Nephron (organoid): ENCODE measurements around the gene SMG5.
A peak's percentile ranks its signal among the peaks of the same experiment; 100 is the strongest.

Experiments
- H3K27ac Mint-ChIP-seq, 3 experiments: 2 replicates each; pipeline ENCODE4 v1.8.0; 2020; ENCODE audit warnings: mixed read lengths in 3 of 3, mild to moderate bottlenecking in 2 of 3, moderate library complexity in 1 of 3
- H3K27me3 Mint-ChIP-seq: 2 replicates; pipeline ENCODE4 v1.8.0; 2021; ENCODE audit warnings: low read depth, mild to moderate bottlenecking, moderate library complexity, mixed read lengths
- H3K36me3 Mint-ChIP-seq: 2 replicates; pipeline ENCODE4 v1.8.0; 2020; ENCODE audit warnings: low read depth, mixed read lengths
- H3K4me1 Mint-ChIP-seq: 2 replicates; pipeline ENCODE4 v1.8.0; 2020; ENCODE audit warnings: mixed read lengths
- H3K4me3 Mint-ChIP-seq, 3 experiments: 2 replicates each; pipeline ENCODE4 v1.8.0; 2020; ENCODE audit warnings: mild to moderate bottlenecking in 3 of 3, mixed read lengths in 3 of 3, moderate library complexity in 2 of 3
- H3K9me3 Mint-ChIP-seq: 2 replicates; pipeline ENCODE4 v1.8.0; 2020; ENCODE audit warnings: mixed read lengths
- TF ChIP-seq, protein P1 (sequence below), 3 experiments: fragments of 200-600 bp; sonication (generic); IDR thresholded peaks; one replicate each; pipeline ENCODE4 v1.5.0; 2021; ENCODE audit warnings: antibody characterized with exemption in 3 of 3; ENCODE audit not compliant: unreplicated experiment in 3 of 3

SMG5 gene

DNA sequence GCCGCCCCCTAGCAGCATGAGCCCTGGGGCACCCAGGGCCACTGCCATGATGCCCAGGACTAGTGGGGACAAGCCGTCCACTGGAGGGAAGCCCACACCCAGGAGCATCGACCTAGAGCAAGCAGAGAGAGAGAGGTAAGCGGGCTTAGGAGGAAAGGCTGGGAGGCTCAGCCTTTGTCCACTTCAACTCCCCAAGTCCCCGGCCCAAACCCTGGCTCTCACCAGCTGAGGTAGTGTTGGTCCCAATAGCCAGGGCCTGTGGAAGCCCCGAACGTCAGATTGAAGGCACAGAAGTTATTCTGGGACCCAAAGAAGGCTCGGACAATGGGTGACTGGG lies 10.4 kb upstream of the SMG5 start:
- peaks cover 19% of the 10 kb centered on the region for H3K4me1 Mint-ChIP-seq

DNA sequence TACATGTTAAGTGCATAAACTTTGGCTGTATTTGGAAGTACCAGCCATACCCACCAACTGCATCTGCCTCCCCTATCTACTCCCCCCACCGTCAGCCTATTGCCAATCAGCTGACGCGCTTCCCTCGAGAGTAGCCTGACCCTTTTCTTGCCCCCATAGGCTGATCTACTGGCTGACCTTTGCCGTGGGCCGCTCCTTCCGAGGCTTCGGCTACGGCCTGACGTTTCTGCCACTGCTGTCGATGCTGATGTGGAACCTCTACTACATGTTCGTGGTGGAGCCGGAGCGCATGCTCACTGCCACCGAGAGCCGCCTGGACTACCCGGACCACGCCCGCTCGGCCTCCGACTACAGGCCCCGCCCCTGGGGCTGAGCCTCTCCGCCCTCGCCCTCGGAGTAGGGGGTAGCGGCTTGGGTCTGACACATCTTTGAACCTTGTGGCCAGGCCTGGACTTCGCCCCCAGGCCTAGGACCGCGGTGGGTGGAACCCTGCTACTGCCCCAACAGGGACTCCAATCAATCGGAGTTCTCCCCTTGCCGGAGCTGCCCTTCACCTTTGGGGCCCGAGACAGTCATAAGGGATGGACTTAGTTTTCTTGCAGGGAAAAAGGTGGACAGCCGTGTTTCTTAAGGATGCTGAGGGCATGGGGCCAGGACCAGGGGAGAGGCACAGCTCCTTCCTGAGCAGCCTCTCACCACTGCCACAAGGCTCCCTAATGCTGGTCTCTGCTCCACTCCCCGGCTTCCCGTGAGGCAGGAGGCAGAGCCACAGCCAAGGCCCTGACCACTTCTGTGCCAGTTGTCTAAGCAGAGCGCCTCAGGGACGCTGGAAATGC lies 8.8 kb upstream of the SMG5 start:
- Mint-ChIP-seq H3K4me3 (peak overlapping the region; percentile 88 to 89 (median 88)), H3K27me3 (no peaks in the 10 kb centered on the region), H3K9me3 (no peaks in the 10 kb centered on the region), H3K36me3 (peaks cover 10% of the 10 kb centered on the region), H3K27ac (peak overlapping the region; percentile 79 to 91 (median 82)), H3K4me1 (peaks cover 19% of the 10 kb centered on the region)
- TF ChIP-seq, protein P1, sequence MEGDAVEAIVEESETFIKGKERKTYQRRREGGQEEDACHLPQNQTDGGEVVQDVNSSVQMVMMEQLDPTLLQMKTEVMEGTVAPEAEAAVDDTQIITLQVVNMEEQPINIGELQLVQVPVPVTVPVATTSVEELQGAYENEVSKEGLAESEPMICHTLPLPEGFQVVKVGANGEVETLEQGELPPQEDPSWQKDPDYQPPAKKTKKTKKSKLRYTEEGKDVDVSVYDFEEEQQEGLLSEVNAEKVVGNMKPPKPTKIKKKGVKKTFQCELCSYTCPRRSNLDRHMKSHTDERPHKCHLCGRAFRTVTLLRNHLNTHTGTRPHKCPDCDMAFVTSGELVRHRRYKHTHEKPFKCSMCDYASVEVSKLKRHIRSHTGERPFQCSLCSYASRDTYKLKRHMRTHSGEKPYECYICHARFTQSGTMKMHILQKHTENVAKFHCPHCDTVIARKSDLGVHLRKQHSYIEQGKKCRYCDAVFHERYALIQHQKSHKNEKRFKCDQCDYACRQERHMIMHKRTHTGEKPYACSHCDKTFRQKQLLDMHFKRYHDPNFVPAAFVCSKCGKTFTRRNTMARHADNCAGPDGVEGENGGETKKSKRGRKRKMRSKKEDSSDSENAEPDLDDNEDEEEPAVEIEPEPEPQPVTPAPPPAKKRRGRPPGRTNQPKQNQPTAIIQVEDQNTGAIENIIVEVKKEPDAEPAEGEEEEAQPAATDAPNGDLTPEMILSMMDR (IDR thresholded peaks at IDR 0.05; ENCODE audit: unreplicated experiment in 3 of 3), result no peak

More for the DNA sequence above, 10.4 kb upstream of the SMG5 start:
- Mint-ChIP-seq H3K36me3 (peaks cover 10% of the 10 kb centered on the region), H3K4me3 (peak overlapping the region; percentile 67 to 68 (median 68)), H3K27me3 (no peaks in the 10 kb centered on the region), H3K9me3 (no peaks in the 10 kb centered on the region), H3K27ac (peak overlapping the region in 1 of 3 experiments; percentile 48)
- TF ChIP-seq, protein P1 (IDR thresholded peaks at IDR 0.05; ENCODE audit: unreplicated experiment in 3 of 3), result no peak

DNA sequence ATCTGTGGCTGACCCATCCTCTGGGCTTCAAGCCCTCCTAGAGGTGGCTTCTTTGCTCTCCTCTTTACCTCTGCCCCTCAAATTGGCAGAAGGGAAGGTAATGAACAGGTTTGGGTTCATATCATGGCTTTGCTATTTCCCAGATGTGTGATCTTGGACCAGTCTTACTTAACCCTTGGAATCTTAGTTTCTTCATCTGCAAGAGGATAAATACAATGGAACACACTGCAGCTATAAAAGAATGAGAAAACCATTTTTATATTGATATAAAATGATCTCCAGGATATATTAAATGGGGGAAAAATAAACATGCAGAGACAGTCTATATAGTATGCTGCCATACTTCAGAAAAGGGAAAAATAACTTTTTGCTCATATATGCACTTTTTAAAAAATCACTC lies 7.2 kb upstream of the SMG5 start:
- H3K27ac Mint-ChIP-seq, result no peak overlapping the region
- TF ChIP-seq, protein P1 (IDR thresholded peaks at IDR 0.05; ENCODE audit: unreplicated experiment in 3 of 3), result no peak
- peak overlapping the region in 1 of 3 experiments; percentile 15 for H3K4me3 Mint-ChIP-seq
- peaks cover 10% of the 10 kb centered on the region for H3K36me3 Mint-ChIP-seq
- H3K27me3 Mint-ChIP-seq, result no peaks in the 10 kb centered on the region
- H3K9me3 Mint-ChIP-seq, result no peaks in the 10 kb centered on the region
- H3K4me1 Mint-ChIP-seq, result peaks cover 9% of the 10 kb centered on the region

DNA sequence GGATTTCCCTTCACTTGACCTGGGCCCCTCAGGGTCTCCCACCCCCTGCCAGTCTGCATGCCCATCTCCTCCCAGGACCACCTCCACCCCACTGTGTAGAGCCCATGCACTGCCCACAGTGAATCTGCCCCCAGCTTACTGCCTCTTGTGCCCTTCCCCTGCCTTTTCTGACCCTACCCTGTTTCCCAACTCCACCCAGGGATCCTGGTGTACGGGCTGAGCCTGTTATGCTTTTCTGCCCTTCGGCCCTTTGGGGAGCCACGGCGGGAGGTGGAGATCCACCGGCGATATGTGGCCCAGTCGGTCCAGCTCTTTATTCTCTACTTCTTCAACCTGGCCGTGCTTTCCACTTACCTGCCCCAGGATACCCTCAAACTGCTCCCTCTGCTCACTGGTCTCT lies 3.4 kb upstream of the SMG5 start:
- peaks cover 22% of the 10 kb centered on the region for H3K4me1 Mint-ChIP-seq
- no peaks in the 10 kb centered on the region for H3K9me3 Mint-ChIP-seq
- peaks cover 5% of the 10 kb centered on the region for H3K36me3 Mint-ChIP-seq
- no peaks in the 10 kb centered on the region for H3K27me3 Mint-ChIP-seq
- no peak overlapping the region for H3K27ac Mint-ChIP-seq
- TF ChIP-seq, protein P1 (IDR thresholded peaks at IDR 0.05; ENCODE audit: unreplicated experiment in 3 of 3), result no peak
- peak overlapping the region in 2 of 3 experiments; percentile 19 to 39 for H3K4me3 Mint-ChIP-seq

DNA sequence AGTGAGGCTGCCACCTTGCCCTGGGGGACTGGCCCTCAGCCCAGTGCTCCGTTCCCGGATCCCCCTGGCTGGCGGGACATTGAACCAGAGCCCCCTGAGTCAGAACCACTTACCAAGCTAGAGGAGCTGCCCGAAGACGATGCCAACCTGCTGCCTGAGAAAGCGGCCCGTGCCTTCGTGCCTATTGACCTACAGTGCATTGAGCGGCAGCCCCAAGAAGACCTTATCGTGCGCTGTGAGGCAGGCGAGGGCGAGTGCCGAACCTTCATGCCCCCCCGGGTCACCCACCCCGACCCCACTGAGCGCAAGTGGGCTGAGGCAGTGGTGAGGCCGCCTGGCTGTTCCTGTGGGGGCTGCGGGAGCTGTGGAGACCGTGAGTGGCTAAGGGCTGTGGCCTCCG lies 2.8 kb upstream of the SMG5 start:
- H3K4me1 Mint-ChIP-seq, result peaks cover 27% of the 10 kb centered on the region
- no peaks in the 10 kb centered on the region for H3K9me3 Mint-ChIP-seq
- no peaks in the 10 kb centered on the region for H3K27me3 Mint-ChIP-seq
- peaks cover 5% of the 10 kb centered on the region for H3K36me3 Mint-ChIP-seq
- no peak overlapping the region for H3K27ac Mint-ChIP-seq
- TF ChIP-seq, protein P1 (IDR thresholded peaks at IDR 0.05; ENCODE audit: unreplicated experiment in 3 of 3), result no peak
- peak overlapping the region in 1 of 3 experiments; percentile 34 for H3K4me3 Mint-ChIP-seq

DNA sequence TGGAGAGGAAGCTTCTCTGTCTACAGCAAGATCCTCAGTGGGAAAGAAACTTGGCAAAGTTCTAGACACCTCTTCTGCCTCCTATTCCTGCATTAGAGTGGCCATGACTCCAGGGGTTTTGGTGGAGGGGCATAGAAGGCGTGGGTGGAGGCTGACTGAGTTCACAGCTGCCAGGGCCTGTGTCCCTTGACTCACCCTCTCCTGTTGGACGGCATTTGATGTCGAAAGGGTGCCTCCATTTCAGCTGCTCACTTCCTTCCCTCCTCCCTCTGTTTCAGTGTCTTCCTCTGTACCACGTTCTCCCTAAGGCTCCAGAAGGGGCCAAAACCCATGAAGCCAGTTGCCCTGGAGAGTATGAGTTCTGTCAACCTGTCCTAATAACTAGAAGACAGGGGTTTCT lies 2.1 kb upstream of the SMG5 start:
- Mint-ChIP-seq H3K36me3 (peaks cover 5% of the 10 kb centered on the region), H3K27ac (no peak overlapping the region)

More for the DNA sequence above, 2.1 kb upstream of the SMG5 start:
- peak overlapping the region; percentile 60 to 96 (median 93) for H3K4me3 Mint-ChIP-seq
- TF ChIP-seq, protein P1 (IDR thresholded peaks at IDR 0.05; ENCODE audit: unreplicated experiment in 3 of 3), result no peak
- H3K9me3 Mint-ChIP-seq, result no peaks in the 10 kb centered on the region
- peaks cover 33% of the 10 kb centered on the region for H3K4me1 Mint-ChIP-seq
- no peaks in the 10 kb centered on the region for H3K27me3 Mint-ChIP-seq
